Measurements from ENCODE around the gene PTGR3.

Gene PTGR3

GRCh38 chr18:75238100-75238499 is 29.2 kb upstream of the PTGR3 start:
- no peak for ATAC-seq
- no peak for TF ChIP-seq OSR1 (CRISPR knock-in tag; IDR thresholded peaks at IDR 0.05)
- no peak for TF ChIP-seq PPARA (CRISPR knock-in tag; IDR thresholded peaks at IDR 0.05; ENCODE audit: borderline replicate concordance)
- no peak for TF ChIP-seq ZFP3 (CRISPR knock-in tag; IDR thresholded peaks at IDR 0.05)
- TF ChIP-seq ZFP30 (CRISPR knock-in tag; IDR thresholded peaks at IDR 0.05), result no peak
- TF ChIP-seq CREB5 (CRISPR knock-in tag; IDR thresholded peaks at IDR 0.05; ENCODE audit: low read depth), result no peak
- no peak for TF ChIP-seq ZC3H10 (CRISPR knock-in tag; IDR thresholded peaks at IDR 0.05)
- no peak for TF ChIP-seq ZNF70 (CRISPR knock-in tag; IDR thresholded peaks at IDR 0.05)
- no peak for TF ChIP-seq ARNTL (CRISPR knock-in tag; IDR thresholded peaks at IDR 0.05; ENCODE audit: borderline replicate concordance, low read depth)
- TF ChIP-seq RARB (CRISPR knock-in tag; IDR thresholded peaks at IDR 0.05), result no peak
- TF ChIP-seq POU6F1 (CRISPR knock-in tag; IDR thresholded peaks at IDR 0.05; ENCODE audit: borderline replicate concordance, low read depth), result no peak
- TF ChIP-seq ESRRG (CRISPR knock-in tag; IDR thresholded peaks at IDR 0.05), result no peak
- no peak for TF ChIP-seq TSHZ2 (CRISPR knock-in tag; IDR thresholded peaks at IDR 0.05)
- no peak for TF ChIP-seq BACH2 (CRISPR knock-in tag; IDR thresholded peaks at IDR 0.05; ENCODE audit: borderline replicate concordance)
- no peak for TF ChIP-seq TCF4 (CRISPR knock-in tag; IDR thresholded peaks at IDR 0.05; ENCODE audit: borderline replicate concordance)
- TF ChIP-seq TOX (CRISPR knock-in tag; IDR thresholded peaks at IDR 0.05; ENCODE audit: borderline replicate concordance), result no peak
- TF ChIP-seq ISL1 (CRISPR knock-in tag; IDR thresholded peaks at IDR 0.05), result no peak
- no peak for TF ChIP-seq CSDC2 (CRISPR knock-in tag; IDR thresholded peaks at IDR 0.05)
- TF ChIP-seq ZNF565 (CRISPR knock-in tag; conservative IDR thresholded peaks at IDR 0.05; ENCODE audit: low read depth), result no peak
- no peak for TF ChIP-seq CSRNP3 (CRISPR knock-in tag; IDR thresholded peaks at IDR 0.05)

- no peak for ATAC-seq
- TF ChIP-seq OSR1 (CRISPR knock-in tag; IDR thresholded peaks at IDR 0.05), result no peak
- no peak for TF ChIP-seq ZFP30 (CRISPR knock-in tag; IDR thresholded peaks at IDR 0.05)
Measured at GRCh38 chr18:75235896-75236295, 27.0 kb upstream of the PTGR3 start.

- no peak for ATAC-seq
- no peak for TF ChIP-seq POU6F1 (CRISPR knock-in tag; IDR thresholded peaks at IDR 0.05; ENCODE audit: borderline replicate concordance, low read depth)
- TF ChIP-seq GLIS3 (CRISPR knock-in tag; IDR thresholded peaks at IDR 0.05), result no peak
- TF ChIP-seq PPARA (CRISPR knock-in tag; IDR thresholded peaks at IDR 0.05; ENCODE audit: borderline replicate concordance), result no peak
- no peak for TF ChIP-seq RARB (CRISPR knock-in tag; IDR thresholded peaks at IDR 0.05)
- no peak for TF ChIP-seq ARNTL (CRISPR knock-in tag; IDR thresholded peaks at IDR 0.05; ENCODE audit: borderline replicate concordance, low read depth)
- no peak for TF ChIP-seq SNAI2 (CRISPR knock-in tag; IDR thresholded peaks at IDR 0.05)
- no peak for TF ChIP-seq BACH2 (CRISPR knock-in tag; IDR thresholded peaks at IDR 0.05; ENCODE audit: borderline replicate concordance)
- TF ChIP-seq ZNF8 (CRISPR knock-in tag; IDR thresholded peaks at IDR 0.05), result no peak
- no peak for TF ChIP-seq PATZ1 (CRISPR knock-in tag; IDR thresholded peaks at IDR 0.05; ENCODE audit: borderline replicate concordance)
- TF ChIP-seq TSHZ2 (CRISPR knock-in tag; IDR thresholded peaks at IDR 0.05), result no peak
Measured at GRCh38 chr18:75234901-75235300, 26.0 kb upstream of the PTGR3 start.

All from SK-N-SH treated with all-trans-retinoic acid at 6 μM for 48 hours (cell line).